Transverse colon (tissue), 4 donors: ENCODE measurements around the gene DNAJC11. TPM values are rescaled to one million over a fixed set of nuclear protein-coding genes. Genes with fewer than 3 reads are reported as not detected.

Experiments used
- DNase-seq: peaks from one replicate; pipeline ENCODE4 v3.0.0-alpha.2; 2019
- H3K27ac ChIP-seq, 4 donors: fragments of 200-600 bp; sonication (generic); 2 replicates each; pipeline ENCODE4 v1.5.1; 2016 to 2018; ENCODE audit warnings: inconsistent platforms in 4 of 4
- H3K27me3 ChIP-seq: fragments of 200-600 bp; sonication (generic); 2 replicates; pipeline ENCODE4 v1.5.1; 2017; ENCODE audit warnings: inconsistent platforms
- H3K36me3 ChIP-seq, 4 donors: fragments of 200-600 bp; sonication (generic); 2 replicates each; pipeline ENCODE4 v1.5.1; 2017 to 2019; ENCODE audit warnings: inconsistent platforms in 4 of 4
- H3K4me1 ChIP-seq, 4 donors: fragments of 200-600 bp; sonication (generic); 2 replicates each; pipeline ENCODE4 v1.5.1; 2017 to 2020; ENCODE audit warnings: inconsistent platforms in 4 of 4
- H3K4me3 ChIP-seq, 4 donors: fragments of 200-600 bp; sonication (generic); 1 replicate in 1 of 4; 2 replicates in 3 of 4; pipeline versions ENCODE4 v1.5.1 to v1.6.1; 2017 to 2019; ENCODE audit warnings: inconsistent platforms in 4 of 4
- H3K9me3 ChIP-seq, 2 donors: fragments of 200-600 bp; sonication (generic); 2 replicates each; pipeline ENCODE4 v1.5.1; 2017 to 2019; ENCODE audit warnings: inconsistent platforms in 2 of 2
- CTCF ChIP-seq, 5 experiments: fragments of 200-600 bp in 3 of 5; fragments of 450-650 bp in 2 of 5; sonication (generic) in 3 of 5; IDR thresholded peaks; 1 replicate in 2 of 5; 2 replicates in 3 of 5; pipeline ENCODE4 v1.5.1; 2016 to 2017; ENCODE audit warnings: antibody characterized with exemption in 5 of 5, inconsistent platforms in 3 of 5, mild to moderate bottlenecking in 2 of 5, moderate library complexity in 1 of 5
- EP300 ChIP-seq: sonication (generic); formaldehyde crosslinking; IDR thresholded peaks from one replicate; pipeline ENCODE4 v1.6.1; 2017; ENCODE audit warnings: antibody characterized with exemption, low read depth
- POLR2A ChIP-seq: fragments of 450-650 bp; IDR thresholded peaks from one replicate; pipeline ENCODE4 v1.6.1; 2016; ENCODE audit warnings: antibody characterized with exemption, mild to moderate bottlenecking, moderate library complexity
- POLR2AphosphoS5 ChIP-seq, 3 donors: sonication (generic); formaldehyde crosslinking; IDR thresholded peaks; one replicate each; pipeline ENCODE4 v1.6.1; 2016; ENCODE audit warnings: antibody characterized with exemption in 3 of 3
- WGBS, 2 donors: methylation state at CpG; one replicate each; pipeline ENCODE4 v1.1.5; 2018; ENCODE audit warnings: low coverage in 1 of 2; 5-methylcytosine and 5-hydroxymethylcytosine counted together
- in situ Hi-C, 4 donors: fragments of 200-750 bp; cut with MboI; loops; one replicate each; pipeline versions ENCODE4 v1.15.0 to v1.15.1; 2017; ENCODE audit warnings: low sequenced_read_pairs in 3 of 4, low pct_ligation_motif_present in 1 of 4, low pct_unique_long_range_greater_than_20kb in 1 of 4
- intact Hi-C: fragments of 100-400 bp; cut with DNase I; formaldehyde crosslinking; loops from one replicate; pipeline ENCODE4 v1.15.1; 2023; ENCODE audit warnings: low total_unique reads
- total RNA-seq, 4 donors: library from RNA; depleted of rRNA; stranded (reverse); fragments of >200 nt; gene quantifications; one replicate each; pipeline ENCODE4 v1.1.0, GENCODE V29; 2016

DNAJC11 gene
- total RNA-seq, 4 donors from 2014 or later, result 62.1 to 80.0 (median 70.9) TPM

GRCh38 chr1:6731905-6732304 lies 30.3 kb upstream of the DNAJC11 start:
- no peak for DNase-seq

GRCh38 chr1:6730880-6731279 lies 29.3 kb upstream of the DNAJC11 start:
- in situ Hi-C loops, result loop anchor here (25.0 kb wide), 3 partner anchors 156 to 356 kb away; no protein-coding TSS in a partner anchor
- DNase-seq, result peak; percentile 29
- intact Hi-C loops, result no loop called here
- peak overlapping the region in 1 of 4 donors; percentile 26 for H3K4me3 ChIP-seq
- 38 to 56% methylated on average over 6 of the region's 6 CpGs for WGBS, 2 donors
- TF ChIP-seq POLR2A, result no peak
- no peak for TF ChIP-seq POLR2AphosphoS5 (IDR thresholded peaks at IDR 0.05)
- no peak for TF ChIP-seq EP300
- no peak for TF ChIP-seq CTCF (IDR thresholded peaks at IDR 0.05)
- no peaks in the 10 kb centered on the region for H3K9me3 ChIP-seq
- H3K36me3 ChIP-seq, result no peaks in the 10 kb centered on the region
- peak overlapping the region in 1 of 4 donors; percentile 22 for H3K27ac ChIP-seq
- peaks cover 0 to 14% (median 4%) of the 10 kb centered on the region in 4 donors for H3K4me1 ChIP-seq
- no peaks in the 10 kb centered on the region for H3K27me3 ChIP-seq

More at GRCh38 chr1:6731905-6732304, 30.3 kb upstream of the DNAJC11 start:
- no peak for TF ChIP-seq POLR2AphosphoS5 (IDR thresholded peaks at IDR 0.05)
- no peak for TF ChIP-seq CTCF (IDR thresholded peaks at IDR 0.05)
- no peak for TF ChIP-seq EP300
- no peak for TF ChIP-seq POLR2A
- Histone ChIP-seq H3K27me3 (no peaks in the 10 kb centered on the region), H3K4me1 (peaks cover 0 to 14% (median 4%) of the 10 kb centered on the region in 4 donors), H3K27ac (no peak overlapping the region), H3K36me3 (no peaks in the 10 kb centered on the region), H3K4me3 (no peak overlapping the region), H3K9me3 (no peaks in the 10 kb centered on the region)
- WGBS, 2 donors, result 58 to 79% methylated on average over 2 to 3 of the region's 3 CpGs
- intact Hi-C loops (no loop called here), in situ Hi-C loops (loop anchor here (25.0 kb wide), 3 partner anchors 155 to 355 kb away; no protein-coding TSS in a partner anchor)

GRCh38 chr1:6730473-6730872 lies 28.9 kb upstream of the DNAJC11 start:
- Histone ChIP-seq H3K27ac (peak overlapping the region in 1 of 4 donors; percentile 22), H3K4me1 (peaks cover 0 to 14% (median 4%) of the 10 kb centered on the region in 4 donors), H3K36me3 (no peaks in the 10 kb centered on the region), H3K9me3 (no peaks in the 10 kb centered on the region), H3K27me3 (no peaks in the 10 kb centered on the region), H3K4me3 (peak overlapping the region in 1 of 4 donors; percentile 26)
- WGBS, 2 donors, result 32 to 37% methylated on average over 7 to 11 of the region's 11 CpGs
- intact Hi-C loops, result no loop called here
- TF ChIP-seq CTCF (IDR thresholded peaks at IDR 0.05), result no peak
- no peak for DNase-seq
- in situ Hi-C loops, result loop anchor here (25.0 kb wide), 3 partner anchors 157 to 357 kb away; no protein-coding TSS in a partner anchor

- intact Hi-C loops, result loop anchor here (10.0 kb wide), 2 partner anchors 167 to 347 kb away; no protein-coding TSS in a partner anchor
- Histone ChIP-seq H3K9me3 (no peaks in the 10 kb centered on the region), H3K27me3 (no peaks in the 10 kb centered on the region), H3K27ac (no peak overlapping the region), H3K4me1 (peaks cover 0 to 14% (median 4%) of the 10 kb centered on the region in 4 donors), H3K4me3 (no peak overlapping the region), H3K36me3 (no peaks in the 10 kb centered on the region)
- in situ Hi-C loops, result loop anchor here (10.0 to 25.0 kb wide), 5 partner anchors 160 to 487 kb away; no protein-coding TSS in a partner anchor
- WGBS, 2 donors, result 29% methylated on average over 6 of the region's 6 CpGs; no CpG with 5 or more reads in 1 of the 2 donors
- TF ChIP-seq POLR2A, result no peak
- peak; percentile 76 to 93 (median 90) for TF ChIP-seq CTCF (IDR thresholded peaks at IDR 0.05)
- DNase-seq, result peak; percentile 61
These were observed 25.9 kb upstream of the DNAJC11 start for GRCh38 chr1:6727535-6727934.
